KMS-11 (cell line): ENCODE data around the gene CTBS.

Experiments used
- H2AFZ ChIP-seq: fragments of 200-600 bp; sonication (generic); 2 replicates; pipeline ENCODE4 v1.6.1; 2016; ENCODE audit warnings: antibody characterized with exemption, mixed run types, low read depth
- H3K27ac ChIP-seq: fragments of 200-600 bp; sonication (generic); 2 replicates; pipeline ENCODE4 v1.6.1; 2016; ENCODE audit warnings: mild to moderate bottlenecking, mixed run types
- H3K27me3 ChIP-seq: fragments of 200-600 bp; sonication (generic); 2 replicates; pipeline ENCODE4 v1.6.1; 2017; ENCODE audit warnings: mild to moderate bottlenecking, low read depth, mixed run types, moderate library complexity; ENCODE audit not compliant: insufficient read depth
- H3K36me3 ChIP-seq: fragments of 200-600 bp; sonication (generic); 2 replicates; pipeline ENCODE4 v1.6.1; 2017; ENCODE audit warnings: mild to moderate bottlenecking, mixed run types; ENCODE audit not compliant: insufficient read depth
- H3K4me1 ChIP-seq: fragments of 200-600 bp; sonication (generic); 2 replicates; pipeline ENCODE4 v1.6.1; 2016; ENCODE audit warnings: mild to moderate bottlenecking, low read depth, mixed run types; ENCODE audit not compliant: poor library complexity, severe bottlenecking
- H3K4me2 ChIP-seq: fragments of 200-600 bp; sonication (generic); 2 replicates; pipeline ENCODE4 v1.7.0; 2016; ENCODE audit warnings: mild to moderate bottlenecking, mixed run types
- H3K4me3 ChIP-seq: fragments of 200-600 bp; sonication (generic); IDR thresholded peaks from 2 replicates; pipeline ENCODE4 v1.6.1; 2017; ENCODE audit warnings: low read depth, low read length, mixed read lengths; ENCODE audit not compliant: insufficient read depth
- H3K79me2 ChIP-seq: fragments of 200-600 bp; sonication (generic); 2 replicates; pipeline ENCODE4 v1.6.1; 2016; ENCODE audit warnings: low read depth, mixed run types; ENCODE audit not compliant: insufficient read depth
- H3K9ac ChIP-seq: fragments of 200-600 bp; sonication (generic); 2 replicates; pipeline ENCODE4 v1.6.1; 2016; ENCODE audit warnings: mild to moderate bottlenecking, mixed run types
- H4K20me1 ChIP-seq: fragments of 200-600 bp; sonication (generic); 2 replicates; pipeline ENCODE4 v1.6.1; 2016; ENCODE audit warnings: mild to moderate bottlenecking, mixed run types; ENCODE audit not compliant: insufficient read depth
- CTCF ChIP-seq: fragments of 200-600 bp; sonication (generic); conservative IDR thresholded peaks from 2 replicates; pipeline ENCODE4 v1.6.1; 2017; ENCODE audit warnings: low read depth, mild to moderate bottlenecking, antibody characterized with exemption, low read length, moderate library complexity, mixed read lengths

Gene CTBS

GRCh38 chr1:84538599-84538998, 35.6 kb downstream of the CTBS start:
- Histone ChIP-seq H3K27me3 (no peaks in the 10 kb centered on the region), H3K9ac (no peak overlapping the region), H3K4me2 (peak overlapping the region; percentile 21; the same call in 1 of the 2 replicates), H3K4me3 (no peak overlapping the region), H3K4me1 (peaks cover 10% of the 10 kb centered on the region), H3K79me2 (no peaks in the 10 kb centered on the region), H4K20me1 (no peaks in the 10 kb centered on the region), H2AFZ (no peak overlapping the region), H3K27ac (no peak overlapping the region), H3K36me3 (no peaks in the 10 kb centered on the region)
- TF ChIP-seq CTCF = no peak

- no peaks in the 10 kb centered on the region for H3K79me2 ChIP-seq
- no peak overlapping the region for H2AFZ ChIP-seq
- H3K4me1 ChIP-seq = no peaks in the 10 kb centered on the region
- H3K9ac ChIP-seq = no peak overlapping the region
- no peaks in the 10 kb centered on the region for H3K27me3 ChIP-seq
- no peak overlapping the region for H3K4me2 ChIP-seq
- no peaks in the 10 kb centered on the region for H4K20me1 ChIP-seq
- TF ChIP-seq CTCF = no peak
- no peaks in the 10 kb centered on the region for H3K36me3 ChIP-seq
- H3K4me3 ChIP-seq = no peak overlapping the region
- H3K27ac ChIP-seq = no peak overlapping the region
Measured at GRCh38 chr1:84525779-84526178, 48.5 kb downstream of the CTBS start.

- Histone ChIP-seq H3K79me2 (no peaks in the 10 kb centered on the region), H4K20me1 (no peaks in the 10 kb centered on the region), H3K9ac (no peak overlapping the region), H2AFZ (no peak overlapping the region), H3K4me2 (no peak overlapping the region), H3K27ac (no peak overlapping the region), H3K27me3 (no peaks in the 10 kb centered on the region), H3K4me1 (no peaks in the 10 kb centered on the region), H3K36me3 (no peaks in the 10 kb centered on the region), H3K4me3 (no peak overlapping the region)
- no peak for TF ChIP-seq CTCF
Measured at GRCh38 chr1:84524590-84524989, 49.6 kb downstream of the CTBS start.

- no peak overlapping the region for H3K9ac ChIP-seq
- H3K27me3 ChIP-seq = no peaks in the 10 kb centered on the region
- H3K4me3 ChIP-seq = no peak overlapping the region
- H2AFZ ChIP-seq = no peak overlapping the region
- H3K36me3 ChIP-seq = no peaks in the 10 kb centered on the region
- H3K27ac ChIP-seq = no peak overlapping the region
- H3K79me2 ChIP-seq = no peaks in the 10 kb centered on the region; the same call in 1 of the 2 replicates
- no peaks in the 10 kb centered on the region for H4K20me1 ChIP-seq
- no peak for TF ChIP-seq CTCF
- peaks cover 5% of the 10 kb centered on the region for H3K4me1 ChIP-seq
- no peak overlapping the region for H3K4me2 ChIP-seq
Measured at GRCh38 chr1:84510668-84511067, 63.6 kb downstream of the CTBS start.
